GM21576 (cell line): ENCODE data around the gene ZNF579.
A peak's percentile ranks its signal among the peaks of the same experiment; 100 is the strongest.
"Not testable (repeated sequence)": the region's sequence is repeated elsewhere in the genome, so short reads cannot be mapped to it uniquely, and the experiment has no call there.

ENCODE experiments used
- ATAC-seq: cut with Tn5 transposase; IDR thresholded peaks from one replicate; pipeline ENCODE4 v1.9.1; 2021; ENCODE audit warnings: mild to moderate bottlenecking, moderate library complexity; ENCODE audit not compliant: unreplicated experiment

Gene ZNF579

GRCh38 chr19:55596304-55596703, 15.7 kb upstream of the ZNF579 start:
- no peak for ATAC-seq

GRCh38 chr19:55594996-55595545, 14.4 kb upstream of the ZNF579 start:
- ATAC-seq, result no peak

- no peak for ATAC-seq
These were observed 12.6 kb upstream of the ZNF579 start for GRCh38 chr19:55593096-55593772.

- no peak for ATAC-seq
These were observed 11.9 kb upstream of the ZNF579 start for GRCh38 chr19:55592391-55593090.

- no peak for ATAC-seq
These were observed 10.9 kb upstream of the ZNF579 start for GRCh38 chr19:55591555-55591954.

GRCh38 chr19:55590617-55591016, 10.0 kb upstream of the ZNF579 start:
- ATAC-seq, result no peak

GRCh38 chr19:55590109-55590508, 9.5 kb upstream of the ZNF579 start:
- no peak for ATAC-seq

- ATAC-seq, result no peak
These were observed 8.1 kb upstream of the ZNF579 start for GRCh38 chr19:55588738-55589137.

- peak; percentile 86 for ATAC-seq
These were observed 6.5 kb upstream of the ZNF579 start for GRCh38 chr19:55586976-55587668.

GRCh38 chr19:55585658-55586339, 5.2 kb upstream of the ZNF579 start:
- no peak for ATAC-seq

- ATAC-seq, result no peak
These were observed 4.2 kb upstream of the ZNF579 start for GRCh38 chr19:55584871-55585270.

- not testable (repeated sequence) for ATAC-seq
These were observed 3.2 kb upstream of the ZNF579 start for GRCh38 chr19:55583897-55584296.

- ATAC-seq, result not testable (repeated sequence)
These were observed 1.6 kb upstream of the ZNF579 start for GRCh38 chr19:55582284-55582683.

- no peak for ATAC-seq
These were observed 1.2 kb upstream of the ZNF579 start for GRCh38 chr19:55581823-55582223.

- no peak for ATAC-seq
These were observed 636 bp upstream of the ZNF579 start for GRCh38 chr19:55581145-55581822.

- ATAC-seq, result no peak
These were observed 654 bp downstream of the ZNF579 start for GRCh38 chr19:55579766-55580621.

GRCh38 chr19:55578761-55579747, 1.6 kb downstream of the ZNF579 start:
- ATAC-seq, result no peak

- no peak for ATAC-seq
These were observed 2.5 kb downstream of the ZNF579 start for GRCh38 chr19:55578031-55578760.
